Mesenchymal stem cell (in vitro differentiated cells and primary cell): ENCODE results near the gene SUCO.

Experiments
- DNase-seq: peaks from one replicate; pipeline ENCODE4 v3.0.0-alpha.2; 2013
- H2AFZ ChIP-seq: one replicate; pipeline ENCODE4 v1.6.1; 2013; ENCODE audit warnings: low read depth, mild to moderate bottlenecking, control low read depth, inconsistent platforms, low read length, moderate library complexity
- H2AK5ac ChIP-seq: 2 replicates; pipeline ENCODE4 v1.6.1; 2013; ENCODE audit warnings: low read length, moderate library complexity, mild to moderate bottlenecking, inconsistent platforms; ENCODE audit not compliant: severe bottlenecking
- H2BK120ac ChIP-seq: one replicate; pipeline ENCODE4 v1.6.1; 2013; ENCODE audit warnings: low read depth, mild to moderate bottlenecking, inconsistent platforms, low read length, moderate library complexity
- H2BK12ac ChIP-seq, 2 experiments: one replicate each; pipeline ENCODE4 v1.6.1; 2013; ENCODE audit warnings: inconsistent platforms in 2 of 2, low read length in 2 of 2, mild to moderate bottlenecking in 2 of 2, moderate library complexity in 2 of 2, control low read depth in 1 of 2
- H2BK15ac ChIP-seq: one replicate; pipeline ENCODE4 v1.6.1; 2013; ENCODE audit warnings: mild to moderate bottlenecking, low read depth, inconsistent platforms; ENCODE audit not compliant: poor library complexity, severe bottlenecking
- H2BK5ac ChIP-seq: 2 replicates; pipeline ENCODE4 v1.6.1; 2013; ENCODE audit warnings: low read depth, mild to moderate bottlenecking, low read length, control low read depth, inconsistent platforms; ENCODE audit not compliant: poor library complexity, severe bottlenecking
- H3K14ac ChIP-seq, 2 experiments: one replicate each; pipeline ENCODE4 v1.6.1; 2013; ENCODE audit warnings: inconsistent platforms in 2 of 2, low read length in 2 of 2, control low read depth in 1 of 2, mild to moderate bottlenecking in 1 of 2, moderate library complexity in 1 of 2
- H3K18ac ChIP-seq, 2 experiments: one replicate each; pipeline ENCODE4 v1.6.1; 2013; ENCODE audit warnings: inconsistent platforms in 2 of 2, low read length in 2 of 2, control low read depth in 1 of 2, low read depth in 1 of 2, mild to moderate bottlenecking in 1 of 2
- H3K23ac ChIP-seq, 2 experiments: one replicate each; pipeline ENCODE4 v1.6.1; 2013; ENCODE audit warnings: inconsistent platforms in 2 of 2, low read length in 2 of 2, mild to moderate bottlenecking in 2 of 2, moderate library complexity in 2 of 2, control low read depth in 1 of 2
- H3K27ac ChIP-seq: 2 replicates; pipeline ENCODE4 v1.5.1; 2013; ENCODE audit warnings: mild to moderate bottlenecking, moderate library complexity, low read length, control low read depth, inconsistent platforms; ENCODE audit not compliant: poor library complexity, severe bottlenecking
- H3K27me3 ChIP-seq, 2 experiments: 2 replicates each; pipeline versions ENCODE4 v1.6.1 to v1.7.0; 2013; ENCODE audit warnings: low read length in 2 of 2, mild to moderate bottlenecking in 2 of 2, moderate library complexity in 2 of 2, control low read depth in 1 of 2, inconsistent platforms in 1 of 2; ENCODE audit not compliant: control insufficient read depth in 1 of 2, insufficient read depth in 1 of 2
- H3K36me3 ChIP-seq, 2 experiments: 2 replicates each; pipeline versions ENCODE4 v1.6.1 to v1.7.0; 2013; ENCODE audit warnings: low read length in 2 of 2, control low read depth in 1 of 2, inconsistent platforms in 1 of 2, low read depth in 1 of 2, mild to moderate bottlenecking in 1 of 2; ENCODE audit not compliant: insufficient read depth in 2 of 2, control insufficient read depth in 1 of 2
- H3K4ac ChIP-seq, 2 experiments: one replicate each; pipeline ENCODE4 v1.6.1; 2013; ENCODE audit warnings: inconsistent platforms in 2 of 2, low read length in 2 of 2, mild to moderate bottlenecking in 2 of 2, moderate library complexity in 2 of 2, control low read depth in 1 of 2, low read depth in 1 of 2
- H3K4me1 ChIP-seq: 2 replicates; pipeline ENCODE4 v1.6.1; 2013; ENCODE audit warnings: low read depth, low read length, control low read depth; ENCODE audit not compliant: control insufficient read depth, insufficient read depth
- H3K4me2 ChIP-seq: 2 replicates; pipeline ENCODE4 v1.6.1; 2013; ENCODE audit warnings: low read length, mild to moderate bottlenecking, inconsistent platforms; ENCODE audit not compliant: poor library complexity, severe bottlenecking
- H3K4me3 ChIP-seq, 2 experiments: 2 replicates each; pipeline versions ENCODE4 v1.5.1 to v1.7.0; 2013; ENCODE audit warnings: low read length in 2 of 2, mild to moderate bottlenecking in 2 of 2, control low read depth in 1 of 2, low read depth in 1 of 2; ENCODE audit not compliant: insufficient read depth in 1 of 2
- H3K79me1 ChIP-seq: replicated peaks from 2 replicates; pipeline ENCODE4 v1.6.1; 2013; ENCODE audit warnings: mild to moderate bottlenecking, control low read depth, low read length, inconsistent platforms; ENCODE audit not compliant: poor library complexity, severe bottlenecking
- H3K9ac ChIP-seq: 2 replicates; pipeline ENCODE4 v1.7.0; 2013; ENCODE audit warnings: mild to moderate bottlenecking, low read length, moderate library complexity
- H3K9me3 ChIP-seq: 2 replicates; pipeline ENCODE4 v1.7.0; 2013; ENCODE audit warnings: mild to moderate bottlenecking, low read length; ENCODE audit not compliant: control insufficient read depth
- H4K8ac ChIP-seq: one replicate; pipeline ENCODE4 v1.6.1; 2013; ENCODE audit warnings: inconsistent platforms, mild to moderate bottlenecking, low read length, moderate library complexity
- H4K91ac ChIP-seq: one replicate; pipeline ENCODE4 v1.6.1; 2013; ENCODE audit warnings: mild to moderate bottlenecking, low read length, inconsistent platforms
- WGBS: methylation state at CpG from one replicate; pipeline ENCODE4 v1.1.7; 2013; ENCODE audit warnings: mixed read lengths; 5-methylcytosine and 5-hydroxymethylcytosine counted together

The SUCO gene

GRCh38 chr1:172654535-172654934 lies 121.6 kb downstream of the SUCO start:
- Histone ChIP-seq H3K14ac (no peak overlapping the region), H3K27me3 (no peaks in the 10 kb centered on the region), H3K4me1 (no peaks in the 10 kb centered on the region), H3K9ac (no peak overlapping the region), H3K4me3 (no peak overlapping the region), H3K79me1 (no peaks in the 10 kb centered on the region), H2BK15ac (no peak overlapping the region), H3K4me2 (no peak overlapping the region), H3K36me3 (no peaks in the 10 kb centered on the region), H3K18ac (no peak overlapping the region), H3K9me3 (no peaks in the 10 kb centered on the region), H3K23ac (no peak overlapping the region), H2AK5ac (no peak overlapping the region), H2AFZ (no peak overlapping the region), H2BK5ac (no peak overlapping the region), H3K4ac (no peak overlapping the region), H3K27ac (peak overlapping the region; percentile 8), H2BK120ac (no peak overlapping the region), H4K8ac (no peak overlapping the region), H2BK12ac (no peak overlapping the region), H4K91ac (no peak overlapping the region)
- WGBS, result 100% methylated on average over 1 of the region's 2 CpGs
- peak; percentile 55 for DNase-seq

GRCh38 chr1:172656576-172656975 lies 123.6 kb downstream of the SUCO start:
- Histone ChIP-seq H3K9me3 (no peaks in the 10 kb centered on the region), H3K14ac (no peak overlapping the region), H3K27me3 (no peaks in the 10 kb centered on the region), H3K9ac (no peak overlapping the region), H2AFZ (no peak overlapping the region), H3K18ac (no peak overlapping the region), H3K4me3 (no peak overlapping the region), H3K4me1 (no peaks in the 10 kb centered on the region), H3K4me2 (no peak overlapping the region), H2AK5ac (no peak overlapping the region), H4K91ac (no peak overlapping the region), H2BK12ac (no peak overlapping the region), H3K23ac (no peak overlapping the region), H3K79me1 (no peaks in the 10 kb centered on the region), H2BK15ac (no peak overlapping the region), H2BK120ac (no peak overlapping the region), H4K8ac (no peak overlapping the region), H3K4ac (no peak overlapping the region), H3K36me3 (no peaks in the 10 kb centered on the region), H2BK5ac (no peak overlapping the region), H3K27ac (no peak overlapping the region)
- WGBS, result 92% methylated on average over 6 of the region's 6 CpGs
- no peak for DNase-seq

GRCh38 chr1:172657586-172657985 lies 124.6 kb downstream of the SUCO start:
- Histone ChIP-seq H3K4me2 (no peak overlapping the region), H3K27ac (no peak overlapping the region), H3K27me3 (no peaks in the 10 kb centered on the region), H3K23ac (no peak overlapping the region), H2AFZ (no peak overlapping the region), H2BK120ac (no peak overlapping the region), H2BK12ac (no peak overlapping the region), H3K4me3 (no peak overlapping the region), H3K79me1 (no peaks in the 10 kb centered on the region), H3K36me3 (no peaks in the 10 kb centered on the region), H3K9me3 (no peaks in the 10 kb centered on the region), H4K91ac (no peak overlapping the region), H2BK5ac (no peak overlapping the region), H3K14ac (no peak overlapping the region), H3K9ac (no peak overlapping the region), H3K18ac (no peak overlapping the region), H4K8ac (no peak overlapping the region), H3K4me1 (no peaks in the 10 kb centered on the region), H3K4ac (no peak overlapping the region), H2AK5ac (no peak overlapping the region), H2BK15ac (no peak overlapping the region)
- WGBS, result no CpG with 5 or more reads among the region's 1 CpG
- no peak for DNase-seq

- no peak within 1 kb of the TSS for H3K4ac ChIP-seq
Measured at GRCh38 chr1:172658871-172659453, 126.0 kb downstream of the SUCO start, which contains the start of gene FASLG. Gene FASLG (plus strand): TSS chr1:172659103. CDS start chr1:172659202, 99 bp downstream.

More at GRCh38 chr1:172658871-172659453, 126.0 kb downstream of the SUCO start, which contains the start of gene FASLG:
- no peak within 1 kb of the TSS for H3K18ac ChIP-seq
- H3K14ac ChIP-seq, result no peak within 1 kb of the TSS
- no peak within 1 kb of the TSS for H3K4me2 ChIP-seq
- H2AFZ ChIP-seq, result no peak within 1 kb of the TSS
- no peaks in the 10 kb centered on the region for H3K9me3 ChIP-seq
- H3K4me1 ChIP-seq, result no peaks in the 10 kb centered on the region
- H2BK15ac ChIP-seq, result no peak within 1 kb of the TSS
- H3K79me1 ChIP-seq, result no peaks in the 10 kb centered on the region
- H3K36me3 ChIP-seq, result no peaks in the 10 kb centered on the region
- no peak within 1 kb of the TSS for H2AK5ac ChIP-seq
- no peak within 1 kb of the TSS for H4K8ac ChIP-seq
- no peak within 1 kb of the TSS for H4K91ac ChIP-seq
- no peak within 1 kb of the TSS for H3K23ac ChIP-seq
- H3K4me3 ChIP-seq, result no peak within 1 kb of the TSS
- no peak within 1 kb of the TSS for H2BK12ac ChIP-seq
- no peak for DNase-seq
- no peaks in the 10 kb centered on the region for H3K27me3 ChIP-seq
- H2BK120ac ChIP-seq, result no peak within 1 kb of the TSS
- no peak within 1 kb of the TSS for H2BK5ac ChIP-seq
- 93% methylated on average over 10 of the region's 11 CpGs for WGBS
- H3K9ac ChIP-seq, result no peak within 1 kb of the TSS
- no peak within 1 kb of the TSS for H3K27ac ChIP-seq
